Fibroblast of lung (primary cell): ENCODE data around the gene LONP2. TPM values are rescaled to one million over a fixed set of nuclear protein-coding genes. Genes with fewer than 3 reads are reported as not detected.
"Not testable (repeated sequence)": the region's sequence is repeated elsewhere in the genome, so short reads cannot be mapped to it uniquely, and the experiment has no call there.

Experiments
- DNase-seq, 2 donors: peaks; one replicate each; pipeline versions ENCODE4 v3.0.0 to v3.0.0-alpha.2; 2010; ENCODE audit warnings: low read depth in 2 of 2
- H2AFZ ChIP-seq: 2 replicates; pipeline ENCODE4 v1.5.1; 2012; ENCODE audit warnings: low read length, control low read depth, inconsistent platforms
- H3K27ac ChIP-seq: 2 replicates; pipeline ENCODE4 v1.5.1; 2011; ENCODE audit warnings: low read length, control low read depth; ENCODE audit not compliant: insufficient read depth
- H3K27me3 ChIP-seq: 2 replicates; pipeline ENCODE4 v1.5.1; 2011; ENCODE audit warnings: mild to moderate bottlenecking, low read length; ENCODE audit not compliant: control insufficient read depth, insufficient read depth
- H3K36me3 ChIP-seq: 2 replicates; pipeline ENCODE4 v1.5.1; 2011; ENCODE audit warnings: low read length; ENCODE audit not compliant: control insufficient read depth, insufficient read depth
- H3K4me1 ChIP-seq: 2 replicates; pipeline ENCODE4 v1.5.1; 2011; ENCODE audit warnings: low read length; ENCODE audit not compliant: control insufficient read depth, insufficient read depth; ENCODE audit errors: extremely low read depth
- H3K4me2 ChIP-seq: 2 replicates; pipeline ENCODE4 v1.5.1; 2011; ENCODE audit warnings: low read length, control low read depth; ENCODE audit not compliant: insufficient read depth; ENCODE audit errors: extremely low read depth
- H3K4me3 ChIP-seq, 4 experiments: fragments of 200-600 bp in 1 of 4; sonication (generic) in 1 of 4; replicated peaks in 1 of 4; 2 replicates each; pipeline ENCODE4 v1.5.1; 2011 to 2016; ENCODE audit warnings: low read length in 4 of 4, low read depth in 3 of 4, mild to moderate bottlenecking in 3 of 4, control low read depth in 2 of 4, inconsistent platforms in 1 of 4, mixed read lengths in 1 of 4; ENCODE audit not compliant: insufficient read depth in 1 of 4; ENCODE audit errors: control extremely low read depth in 1 of 4
- H3K79me2 ChIP-seq: 2 replicates; pipeline ENCODE4 v1.5.1; 2012; ENCODE audit warnings: mild to moderate bottlenecking, low read length, inconsistent platforms; ENCODE audit not compliant: control insufficient read depth, insufficient read depth
- H3K9ac ChIP-seq: 2 replicates; pipeline ENCODE4 v1.5.1; 2011; ENCODE audit warnings: mild to moderate bottlenecking, low read length, control low read depth; ENCODE audit not compliant: insufficient read depth
- H3K9me3 ChIP-seq: 2 replicates; pipeline ENCODE4 v1.5.1; 2012; ENCODE audit warnings: low read depth, low read length; ENCODE audit not compliant: control insufficient read depth, insufficient read depth
- H4K20me1 ChIP-seq: 2 replicates; pipeline ENCODE4 v1.5.1; 2011; ENCODE audit warnings: low read length; ENCODE audit not compliant: control insufficient read depth, insufficient read depth; ENCODE audit errors: extremely low read depth
- EZH2 ChIP-seq: IDR thresholded peaks from 2 replicates; pipeline ENCODE4 v1.5.1; 2012; ENCODE audit warnings: low read length, control low read depth, mild to moderate bottlenecking; ENCODE audit errors: missing control alignments
- polyA plus RNA-seq, 2 donors: library from polyadenylated mRNA; depleted of rRNA in 1 of 2; stranded (reverse) in 1 of 2; unstranded in 1 of 2; fragments of >200 nt; gene quantifications; 2 replicates each; pipeline ENCODE4 v1.2.1, GENCODE V29; 2011 to 2012; ENCODE audit warnings: missing spikeins in 1 of 2
- total RNA-seq: library from RNA; depleted of rRNA; stranded (reverse); fragments of >200 nt; gene quantifications from 2 replicates; pipeline ENCODE4 v1.2.1, GENCODE V29; 2014
- TF ChIP-seq, protein P1 (sequence below), 2 donors: IDR thresholded peaks in 1 of 2; conservative IDR thresholded peaks in 1 of 2; 1 replicate in 1 of 2; 2 replicates in 1 of 2; pipeline ENCODE4 v1.5.1; 2011 to 2012; ENCODE audit warnings: low read length in 2 of 2, control low read depth in 1 of 2, inconsistent platforms in 1 of 2, low read depth in 1 of 2, mild to moderate bottlenecking in 1 of 2

LONP2 gene
- total and polyA plus RNA-seq, 2 donors (not counting 1 experiment from before 2014, with no cell fraction given), result 44.0 to 60.8 TPM

DNA sequence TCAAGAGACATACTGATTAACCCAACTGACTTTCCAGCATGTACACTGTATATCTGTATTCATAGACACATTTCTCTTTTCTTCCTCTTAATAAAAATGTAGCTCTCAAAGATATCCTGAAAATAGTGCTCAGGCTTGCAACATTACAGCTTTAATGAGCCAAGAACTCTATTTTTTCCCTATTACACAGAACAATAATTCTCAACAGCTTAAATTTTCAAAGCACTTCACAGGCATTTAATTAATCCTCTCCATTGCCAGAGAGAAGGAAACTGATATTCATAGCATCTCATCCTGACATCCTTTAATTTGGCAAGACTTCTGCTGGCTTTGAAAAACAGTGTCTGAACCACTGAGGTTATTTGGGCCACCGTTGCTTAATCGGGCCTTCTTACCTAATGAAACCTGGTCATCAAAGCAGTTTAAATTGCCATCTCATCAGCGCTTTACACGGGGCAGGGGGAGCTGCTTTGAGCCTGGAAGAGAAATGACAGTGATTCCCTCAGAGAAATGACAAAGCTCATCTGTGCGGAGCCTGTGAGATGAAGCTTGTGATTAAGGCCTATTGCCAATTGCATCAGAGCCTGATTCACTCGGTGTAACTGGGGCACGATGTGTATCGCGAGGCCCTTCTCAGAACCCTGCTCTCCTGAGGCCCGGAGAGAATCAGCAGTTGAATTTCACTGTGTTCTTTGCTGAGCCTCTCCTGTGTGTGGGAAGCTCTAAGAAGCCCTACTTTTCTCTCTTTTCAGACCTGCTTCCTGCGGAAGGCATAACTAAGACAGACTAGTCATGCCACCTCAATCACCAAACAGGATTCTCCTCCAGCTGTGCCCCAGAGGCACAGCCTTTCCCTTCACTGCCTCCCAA, 149.6 kb downstream of the LONP2 start:
- DNase-seq, result peak; percentile 58 to 95
- Histone ChIP-seq H3K4me2 (no peak overlapping the region), H3K4me3 (no peak overlapping the region), H3K27me3 (no peaks in the 10 kb centered on the region), H3K36me3 (no peaks in the 10 kb centered on the region), H3K4me1 (no peaks in the 10 kb centered on the region), H3K27ac (peak overlapping the region; percentile 2), H3K79me2 (no peaks in the 10 kb centered on the region), H3K9ac (no peak overlapping the region), H4K20me1 (no peaks in the 10 kb centered on the region), H3K9me3 (no peaks in the 10 kb centered on the region), H2AFZ (no peak overlapping the region)
- TF ChIP-seq, protein P1, sequence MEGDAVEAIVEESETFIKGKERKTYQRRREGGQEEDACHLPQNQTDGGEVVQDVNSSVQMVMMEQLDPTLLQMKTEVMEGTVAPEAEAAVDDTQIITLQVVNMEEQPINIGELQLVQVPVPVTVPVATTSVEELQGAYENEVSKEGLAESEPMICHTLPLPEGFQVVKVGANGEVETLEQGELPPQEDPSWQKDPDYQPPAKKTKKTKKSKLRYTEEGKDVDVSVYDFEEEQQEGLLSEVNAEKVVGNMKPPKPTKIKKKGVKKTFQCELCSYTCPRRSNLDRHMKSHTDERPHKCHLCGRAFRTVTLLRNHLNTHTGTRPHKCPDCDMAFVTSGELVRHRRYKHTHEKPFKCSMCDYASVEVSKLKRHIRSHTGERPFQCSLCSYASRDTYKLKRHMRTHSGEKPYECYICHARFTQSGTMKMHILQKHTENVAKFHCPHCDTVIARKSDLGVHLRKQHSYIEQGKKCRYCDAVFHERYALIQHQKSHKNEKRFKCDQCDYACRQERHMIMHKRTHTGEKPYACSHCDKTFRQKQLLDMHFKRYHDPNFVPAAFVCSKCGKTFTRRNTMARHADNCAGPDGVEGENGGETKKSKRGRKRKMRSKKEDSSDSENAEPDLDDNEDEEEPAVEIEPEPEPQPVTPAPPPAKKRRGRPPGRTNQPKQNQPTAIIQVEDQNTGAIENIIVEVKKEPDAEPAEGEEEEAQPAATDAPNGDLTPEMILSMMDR (conservative IDR thresholded peaks at IDR 0.05 in 1 of 2, IDR thresholded peaks at IDR 0.05 in 1 of 2; ENCODE audit: low read depth in 1 of 2, low read length in 2 of 2), result no peak
- TF ChIP-seq EZH2, result no peak

DNA sequence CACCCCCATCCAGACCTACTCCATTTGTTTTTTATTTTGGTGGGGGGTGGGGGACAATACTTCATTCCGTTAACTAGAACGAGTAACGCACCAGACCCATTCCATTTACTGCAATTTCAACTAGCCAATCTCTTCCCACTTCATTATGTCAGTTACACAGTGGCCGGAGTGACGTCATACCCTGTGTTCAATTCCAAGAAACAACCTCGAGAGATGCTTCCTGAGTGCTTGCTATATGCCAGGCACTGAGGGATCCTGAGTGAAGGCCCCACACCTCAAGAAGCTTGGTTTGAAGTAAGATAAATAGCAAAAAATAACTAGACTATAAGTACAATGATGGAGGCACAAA, 150.2 kb downstream of the LONP2 start:
- Histone ChIP-seq H3K4me2 (no peak overlapping the region), H3K27me3 (no peaks in the 10 kb centered on the region), H3K4me3 (no peak overlapping the region), H3K9ac (no peak overlapping the region), H3K79me2 (no peaks in the 10 kb centered on the region), H3K36me3 (no peaks in the 10 kb centered on the region), H3K9me3 (no peaks in the 10 kb centered on the region), H2AFZ (no peak overlapping the region), H3K27ac (peak overlapping the region; percentile 2), H3K4me1 (no peaks in the 10 kb centered on the region), H4K20me1 (no peaks in the 10 kb centered on the region)
- DNase-seq, result peak in 1 of 2 donors; percentile 76
- TF ChIP-seq, protein P1 (conservative IDR thresholded peaks at IDR 0.05 in 1 of 2, IDR thresholded peaks at IDR 0.05 in 1 of 2; ENCODE audit: low read depth in 1 of 2, low read length in 2 of 2), result no peak
- no peak for TF ChIP-seq EZH2

DNA sequence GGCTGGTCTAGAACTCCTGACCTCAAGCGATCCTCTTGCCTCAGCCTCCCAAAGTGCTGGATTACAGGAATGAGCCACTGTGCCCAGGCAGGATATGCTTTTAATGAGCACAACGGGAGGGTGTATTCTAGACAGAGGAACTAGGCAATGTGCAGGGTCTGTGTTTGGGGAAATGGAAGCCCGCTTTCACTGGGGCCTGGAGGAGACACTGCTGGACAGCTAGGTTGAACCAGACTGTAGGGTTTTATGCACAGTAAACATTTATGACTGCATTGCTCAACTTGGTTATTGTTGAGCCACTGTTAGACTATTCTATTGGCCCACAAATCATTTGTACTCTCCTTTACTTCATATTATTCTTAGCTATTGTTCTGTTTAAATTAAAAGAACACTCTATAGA, 151.3 kb downstream of the LONP2 start:
- H3K4me3 ChIP-seq, result no peak overlapping the region
- TF ChIP-seq, protein P1 (conservative IDR thresholded peaks at IDR 0.05 in 1 of 2, IDR thresholded peaks at IDR 0.05 in 1 of 2; ENCODE audit: low read depth in 1 of 2, low read length in 2 of 2), result no peak
- TF ChIP-seq EZH2, result no peak
- H2AFZ ChIP-seq, result no peak overlapping the region
- no peaks in the 10 kb centered on the region for H3K27me3 ChIP-seq
- no peak overlapping the region for H3K9ac ChIP-seq
- H3K27ac ChIP-seq, result no peak overlapping the region
- H3K9me3 ChIP-seq, result no peaks in the 10 kb centered on the region
- H3K79me2 ChIP-seq, result no peaks in the 10 kb centered on the region
- no peaks in the 10 kb centered on the region for H4K20me1 ChIP-seq
- H3K4me2 ChIP-seq, result no peak overlapping the region
- no peaks in the 10 kb centered on the region for H3K4me1 ChIP-seq
- no peak for DNase-seq
- H3K36me3 ChIP-seq, result no peaks in the 10 kb centered on the region

DNA sequence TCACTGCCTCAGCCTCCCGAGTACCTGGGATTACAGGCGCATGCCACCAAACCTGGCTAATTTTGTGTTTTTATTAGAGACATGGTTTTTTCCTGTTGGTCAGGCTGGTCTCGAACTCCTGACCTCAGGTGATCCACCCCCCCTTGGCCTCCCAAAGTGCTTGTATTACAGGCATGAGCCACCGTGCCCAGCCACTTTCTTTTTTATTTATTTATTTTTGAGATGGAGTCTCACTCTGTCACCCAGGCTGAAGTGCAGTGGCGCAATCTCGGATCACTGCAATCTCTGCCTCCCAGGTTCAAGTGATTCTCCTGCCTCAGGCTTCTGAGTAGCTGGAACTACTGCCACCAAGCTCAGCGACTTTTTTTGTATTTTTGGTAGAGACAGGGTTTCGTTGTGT, 158.4 kb downstream of the LONP2 start:
- not testable (repeated sequence) for H3K79me2 ChIP-seq, H3K4me3 ChIP-seq, H3K27ac ChIP-seq, H3K9ac ChIP-seq, H2AFZ ChIP-seq, H3K4me1 ChIP-seq, H3K4me2 ChIP-seq, H3K27me3 ChIP-seq, H3K9me3 ChIP-seq, H4K20me1 ChIP-seq, DNase-seq, H3K36me3 ChIP-seq
